ENCODE measurements around the gene SARS1.
"Not testable (repeated sequence)": the region's sequence is repeated elsewhere in the genome, so short reads cannot be mapped to it uniquely, and the experiment has no call there.

The SARS1 gene, protein sequence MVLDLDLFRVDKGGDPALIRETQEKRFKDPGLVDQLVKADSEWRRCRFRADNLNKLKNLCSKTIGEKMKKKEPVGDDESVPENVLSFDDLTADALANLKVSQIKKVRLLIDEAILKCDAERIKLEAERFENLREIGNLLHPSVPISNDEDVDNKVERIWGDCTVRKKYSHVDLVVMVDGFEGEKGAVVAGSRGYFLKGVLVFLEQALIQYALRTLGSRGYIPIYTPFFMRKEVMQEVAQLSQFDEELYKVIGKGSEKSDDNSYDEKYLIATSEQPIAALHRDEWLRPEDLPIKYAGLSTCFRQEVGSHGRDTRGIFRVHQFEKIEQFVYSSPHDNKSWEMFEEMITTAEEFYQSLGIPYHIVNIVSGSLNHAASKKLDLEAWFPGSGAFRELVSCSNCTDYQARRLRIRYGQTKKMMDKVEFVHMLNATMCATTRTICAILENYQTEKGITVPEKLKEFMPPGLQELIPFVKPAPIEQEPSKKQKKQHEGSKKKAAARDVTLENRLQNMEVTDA

DNA sequence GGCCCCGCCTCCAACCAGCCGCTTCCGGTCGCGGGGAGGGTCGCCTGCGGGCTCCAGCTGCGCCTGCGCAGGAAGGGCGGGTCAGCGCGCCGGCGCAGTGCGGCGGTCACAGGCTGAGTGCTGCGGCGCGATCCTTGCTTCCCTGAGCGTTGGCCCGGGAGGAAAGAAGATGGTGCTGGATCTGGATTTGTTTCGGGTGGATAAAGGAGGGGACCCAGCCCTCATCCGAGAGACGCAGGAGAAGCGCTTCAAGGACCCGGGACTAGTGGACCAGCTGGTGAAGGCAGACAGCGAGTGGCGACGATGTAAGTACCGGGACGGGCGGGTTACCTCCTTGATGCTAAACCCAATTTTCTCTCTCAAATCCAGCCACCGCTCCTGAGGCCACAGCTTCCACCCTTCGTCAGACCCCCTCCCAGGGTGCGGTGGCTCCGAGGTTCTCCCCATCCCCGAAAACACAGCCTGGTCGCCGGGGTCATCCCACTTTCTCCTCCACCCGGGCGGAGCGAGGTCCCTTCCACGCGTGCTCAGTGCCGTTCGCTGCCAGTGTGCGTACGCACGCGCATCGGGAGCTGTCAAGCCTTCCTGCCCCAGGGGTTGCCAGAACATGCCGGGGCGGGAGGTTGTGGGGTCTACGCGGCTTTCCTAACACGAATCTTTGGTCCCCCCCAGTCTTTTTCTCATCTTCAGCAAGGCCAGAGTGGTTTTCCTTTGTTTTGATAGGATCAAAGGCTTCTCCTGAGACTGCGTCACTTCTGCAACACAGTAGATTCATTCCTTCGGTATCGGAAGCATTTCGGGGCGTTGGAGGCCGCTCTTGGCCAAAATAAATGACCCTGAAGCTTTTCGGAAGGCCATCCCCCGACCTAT lies at the start of gene SARS1:
Gene SARS1, plus strand, starts transcription at position 95 of the 870 bp plus-strand sequence. Its CDS starts 75 bp downstream, at position 170.
- DNase-seq (ENCODE audit: low read depth), result peak; percentile 26

- no peak for DNase-seq (ENCODE audit: low read depth)
Measured at GRCh38 chr1:109164538-109164937, 49.2 kb upstream of the SARS1 start.

GRCh38 chr1:109167001-109167506 lies 46.7 kb upstream of the SARS1 start:
- no peak for DNase-seq (ENCODE audit: low read depth)

GRCh38 chr1:109170035-109170764 lies 43.5 kb upstream of the SARS1 start:
- no peak for DNase-seq (ENCODE audit: low read depth)

GRCh38 chr1:109171646-109172045 lies 42.1 kb upstream of the SARS1 start:
- no peak for DNase-seq (ENCODE audit: low read depth)

- DNase-seq (ENCODE audit: low read depth), result not testable (repeated sequence)
Measured at GRCh38 chr1:109176349-109176748, 37.4 kb upstream of the SARS1 start.

DNA sequence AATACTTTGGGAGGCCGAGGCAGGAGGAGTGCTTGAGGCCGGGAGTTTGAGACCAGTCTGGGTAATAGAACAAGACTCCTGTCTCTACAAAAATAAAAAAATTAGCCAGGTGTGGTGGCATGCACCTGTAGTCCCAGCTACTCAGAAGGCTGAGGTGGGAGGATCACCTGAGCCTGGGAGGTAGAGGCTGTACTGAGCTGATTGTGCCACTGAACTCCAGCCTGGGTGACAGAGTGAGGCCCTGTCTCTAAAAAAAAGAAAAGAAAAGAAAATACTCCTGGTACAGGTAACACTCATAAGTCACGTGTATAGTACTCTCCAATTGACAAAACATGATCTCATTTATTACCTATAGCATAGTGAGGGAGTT lies 33.0 kb upstream of the SARS1 start:
- not testable (repeated sequence) for DNase-seq (ENCODE audit: low read depth)

- no peak for DNase-seq (ENCODE audit: low read depth)
Measured at GRCh38 chr1:109181085-109181806, 32.5 kb upstream of the SARS1 start.

DNA sequence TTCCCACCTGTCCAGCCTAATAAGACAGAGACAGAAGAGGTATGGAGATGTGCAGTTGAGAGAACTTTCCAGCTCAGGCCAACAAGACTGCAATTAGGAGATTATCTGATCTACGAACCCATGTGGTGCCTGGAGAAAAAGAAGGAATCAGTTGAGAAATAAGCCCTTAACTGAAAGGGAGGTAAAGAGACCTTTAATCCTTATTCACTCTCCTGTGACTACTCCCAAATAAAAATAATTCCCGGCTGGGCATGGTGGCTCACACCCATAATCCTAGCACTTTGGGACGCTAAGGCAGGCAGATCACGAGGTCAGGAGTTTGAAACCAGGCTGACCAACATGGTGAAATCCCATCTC lies 31.9 kb upstream of the SARS1 start:
- DNase-seq (ENCODE audit: low read depth), result no peak

GRCh38 chr1:109183058-109183738 lies 30.5 kb upstream of the SARS1 start:
- no peak for DNase-seq (ENCODE audit: low read depth)

- DNase-seq (ENCODE audit: low read depth), result no peak
Measured at GRCh38 chr1:109184687-109185086, 29.0 kb upstream of the SARS1 start.

DNA sequence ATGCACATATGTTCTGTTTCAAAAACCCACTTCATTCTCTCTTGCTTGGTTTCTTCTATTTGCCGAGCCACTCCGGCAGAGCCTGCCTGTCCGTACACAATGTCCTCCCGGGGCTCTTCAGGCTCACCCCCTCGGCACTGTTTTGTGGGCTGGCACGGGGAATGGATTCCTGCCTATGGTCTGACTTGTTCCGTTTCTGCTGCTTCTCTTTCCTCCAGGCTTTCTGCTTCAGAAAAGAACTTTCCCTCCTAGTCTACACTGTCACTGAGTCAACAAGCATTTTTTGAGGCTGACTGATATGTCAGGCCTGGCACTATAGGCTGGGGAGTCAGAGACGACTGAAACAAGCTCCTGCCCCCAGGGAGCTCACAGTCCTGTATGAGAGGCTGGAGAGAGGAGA lies 28.4 kb upstream of the SARS1 start:
- DNase-seq (ENCODE audit: low read depth), result no peak

GRCh38 chr1:109185990-109186732 lies 27.6 kb upstream of the SARS1 start:
- no peak for DNase-seq (ENCODE audit: low read depth)

DNA sequence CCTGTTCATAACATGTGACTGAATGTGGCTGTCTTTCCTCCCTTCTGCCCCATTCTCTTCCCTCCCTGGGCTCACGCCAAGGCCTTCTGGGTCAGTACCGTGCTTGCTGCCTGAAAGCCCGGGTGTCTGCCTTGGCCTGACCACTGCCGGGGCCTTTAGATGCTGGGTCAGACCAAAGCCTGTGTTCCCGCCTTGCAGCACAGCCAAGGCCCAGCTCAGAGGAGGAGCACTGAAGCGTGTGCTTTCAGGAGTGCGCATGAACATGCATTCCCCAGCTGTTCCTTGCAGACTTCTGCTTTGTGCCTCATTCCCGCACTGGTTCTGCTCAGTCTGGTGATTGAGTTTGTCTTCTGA lies 27.0 kb upstream of the SARS1 start:
- DNase-seq (ENCODE audit: low read depth), result no peak

DNA sequence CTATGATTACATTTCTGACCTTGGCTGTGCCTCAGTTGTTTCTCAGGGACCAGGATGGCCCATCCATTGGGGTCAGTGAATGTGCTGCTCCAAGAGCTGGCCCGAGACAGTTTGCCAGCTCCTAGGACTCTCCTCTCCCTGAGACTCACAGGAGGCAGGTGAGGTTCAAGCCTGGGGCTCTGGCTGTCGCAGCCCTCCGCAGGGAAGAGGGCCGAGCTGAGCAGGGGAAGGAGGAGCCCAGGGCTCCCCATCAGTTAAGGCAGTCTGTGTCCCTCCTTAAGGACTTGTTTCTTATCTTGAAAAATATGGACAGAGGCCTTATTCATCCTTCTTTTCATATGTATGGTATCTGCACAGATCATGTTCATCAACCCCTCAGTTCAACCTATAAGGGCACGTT lies 26.6 kb upstream of the SARS1 start:
- no peak for DNase-seq (ENCODE audit: low read depth)

DNA sequence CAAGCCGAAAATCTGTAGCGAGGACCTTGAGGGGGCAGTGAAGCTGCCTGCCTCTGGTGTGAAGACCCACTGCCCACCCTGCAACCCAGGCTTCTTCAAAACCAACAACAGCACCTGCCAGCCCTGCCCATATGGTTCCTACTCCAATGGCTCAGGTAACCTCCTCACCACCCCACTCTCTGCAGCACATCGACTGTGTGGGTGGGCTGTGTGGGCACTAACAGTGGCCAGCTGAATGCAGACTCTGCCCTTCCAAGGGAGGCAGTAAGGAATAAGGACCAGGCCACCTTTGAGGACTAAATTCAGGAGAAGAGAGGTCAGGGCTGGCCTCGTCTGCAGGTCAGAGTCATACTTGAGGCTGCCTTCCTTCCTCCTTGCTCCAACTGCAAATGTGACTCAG lies 25.5 kb upstream of the SARS1 start:
- DNase-seq (ENCODE audit: low read depth), result no peak

- no peak for DNase-seq (ENCODE audit: low read depth)
Measured at GRCh38 chr1:109188781-109189180, 24.9 kb upstream of the SARS1 start.

GRCh38 chr1:109190189-109190588 lies 23.5 kb upstream of the SARS1 start:
- no peak for DNase-seq (ENCODE audit: low read depth)

DNA sequence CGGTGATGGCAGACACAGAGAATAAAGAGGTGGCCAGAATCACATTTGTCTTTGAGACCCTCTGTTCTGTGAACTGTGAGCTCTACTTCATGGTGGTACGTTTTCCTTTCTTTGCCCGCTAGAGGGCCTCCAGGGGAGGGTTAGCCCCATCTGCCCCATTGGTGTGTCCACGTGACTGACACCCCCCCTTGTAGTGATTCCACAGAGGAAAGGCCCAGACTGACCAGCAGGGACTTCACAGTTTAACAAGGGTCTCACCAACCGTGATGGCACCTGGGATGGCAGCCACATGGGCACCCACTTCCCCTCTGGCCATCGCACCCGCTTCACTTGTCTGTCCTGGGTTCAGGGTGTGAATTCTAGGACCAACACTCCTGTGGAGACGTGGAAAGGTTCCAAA lies 22.3 kb upstream of the SARS1 start:
- DNase-seq (ENCODE audit: low read depth), result no peak

DNA sequence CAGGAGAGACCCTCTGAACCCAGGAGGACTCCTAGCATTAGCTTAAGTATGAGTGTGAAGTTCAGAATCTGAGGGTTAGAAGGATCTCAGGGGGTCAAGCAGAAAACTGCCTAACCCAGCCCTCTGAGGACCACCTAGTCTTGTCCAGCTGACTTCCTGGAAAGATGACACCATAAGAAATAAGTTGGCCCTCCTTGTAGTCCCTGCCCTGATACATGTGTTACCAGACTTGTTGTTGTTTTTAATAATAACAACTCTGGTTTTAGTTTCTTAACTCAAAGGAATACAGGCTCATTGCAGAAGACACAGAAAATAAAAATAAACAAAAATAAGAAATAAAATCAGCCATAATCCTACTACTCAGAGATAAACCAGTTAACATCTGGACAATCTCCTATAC lies 21.8 kb upstream of the SARS1 start:
- DNase-seq (ENCODE audit: low read depth), result no peak

Measured in GM04503 (cell line).